ENCODE measurements around the gene BCL2A1. TPM values are rescaled to one million over a fixed set of nuclear protein-coding genes. Genes with fewer than 3 reads are reported as not detected.
"Not testable (repeated sequence)": the region's sequence is repeated elsewhere in the genome, so short reads cannot be mapped to it uniquely, and the experiment has no call there.

Gene BCL2A1
- total RNA-seq, 4 donors from 2014 or later, result 3.0 to 4.0 TPM; not detected in 2

DNA sequence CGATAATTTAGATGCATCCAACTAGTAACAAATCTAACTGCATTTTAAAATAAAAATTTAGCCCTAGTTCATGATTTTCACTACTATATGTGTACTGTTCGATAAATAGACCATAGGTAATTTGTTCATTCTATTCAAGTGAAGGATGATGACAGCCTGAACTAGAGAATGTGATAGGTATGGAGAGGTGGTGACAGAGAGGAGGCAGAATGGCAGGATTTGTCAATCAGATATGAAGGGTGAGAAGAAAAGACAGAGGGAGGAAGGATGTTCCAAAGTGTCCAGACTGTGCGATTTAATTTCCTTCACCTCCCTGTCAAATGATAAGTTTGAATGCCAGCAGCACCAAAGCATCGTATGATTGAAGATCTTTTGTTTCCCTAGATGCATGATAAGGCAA is 31.6 kb downstream of the BCL2A1 start:
- H3K9me3 ChIP-seq, result no peaks in the 10 kb centered on the region
- 79 to 94% methylated on average over 4 of the region's 4 CpGs for WGBS, 2 donors (ENCODE audit: low coverage in 1 of 2)
- in situ Hi-C loops (cut with MboI; ENCODE audit: low pct_ligation_motif_present in 1 of 4, low pct_unique_long_range_greater_than_20kb in 1 of 4, low sequenced_read_pairs in 3 of 4), result no loop called here

DNA sequence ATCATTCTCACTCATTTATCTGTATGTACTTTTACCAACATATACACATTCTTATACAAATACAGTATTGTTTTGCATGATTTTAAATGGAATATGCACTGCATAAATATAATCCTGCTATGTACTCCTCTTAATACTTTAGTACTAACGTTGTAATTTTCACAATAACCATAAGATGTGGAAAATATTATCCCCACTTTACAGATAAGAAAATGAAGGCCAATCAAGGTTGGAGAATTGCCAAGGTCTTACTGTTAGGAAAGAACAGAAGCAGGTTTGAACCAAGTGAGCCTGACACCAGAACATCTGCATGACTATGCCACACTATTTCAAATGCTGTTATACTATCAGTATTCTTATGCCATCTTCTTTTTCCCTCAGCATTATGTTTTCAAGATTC is 32.9 kb downstream of the BCL2A1 start:
- no peaks in the 10 kb centered on the region for H3K9me3 ChIP-seq
- no peaks in the 10 kb centered on the region for H3K36me3 ChIP-seq
- DNase-seq, result no peak
- no peaks in the 10 kb centered on the region for H3K27me3 ChIP-seq
- H3K4me3 ChIP-seq, result no peak overlapping the region
- no peaks in the 10 kb centered on the region for H3K4me1 ChIP-seq
- no peak overlapping the region for H3K27ac ChIP-seq
- no peak for TF ChIP-seq POLR2A (IDR thresholded peaks at IDR 0.05)
- WGBS, 2 donors (ENCODE audit: low coverage in 1 of 2), result 43 to 71% methylated on average over 1 of the region's 1 CpG
- in situ Hi-C loops (cut with MboI; ENCODE audit: low pct_ligation_motif_present in 1 of 4, low pct_unique_long_range_greater_than_20kb in 1 of 4, low sequenced_read_pairs in 3 of 4), result no loop called here
- intact Hi-C loops (cut with DNase I; ENCODE audit: low total_unique reads), result no loop called here

More for the DNA sequence above, 31.6 kb downstream of the BCL2A1 start:
- Histone ChIP-seq H3K27me3 (no peaks in the 10 kb centered on the region), H3K27ac (no peak overlapping the region), H3K36me3 (no peaks in the 10 kb centered on the region), H3K4me1 (no peaks in the 10 kb centered on the region), H3K4me3 (no peak overlapping the region)
- TF ChIP-seq, protein P1, sequence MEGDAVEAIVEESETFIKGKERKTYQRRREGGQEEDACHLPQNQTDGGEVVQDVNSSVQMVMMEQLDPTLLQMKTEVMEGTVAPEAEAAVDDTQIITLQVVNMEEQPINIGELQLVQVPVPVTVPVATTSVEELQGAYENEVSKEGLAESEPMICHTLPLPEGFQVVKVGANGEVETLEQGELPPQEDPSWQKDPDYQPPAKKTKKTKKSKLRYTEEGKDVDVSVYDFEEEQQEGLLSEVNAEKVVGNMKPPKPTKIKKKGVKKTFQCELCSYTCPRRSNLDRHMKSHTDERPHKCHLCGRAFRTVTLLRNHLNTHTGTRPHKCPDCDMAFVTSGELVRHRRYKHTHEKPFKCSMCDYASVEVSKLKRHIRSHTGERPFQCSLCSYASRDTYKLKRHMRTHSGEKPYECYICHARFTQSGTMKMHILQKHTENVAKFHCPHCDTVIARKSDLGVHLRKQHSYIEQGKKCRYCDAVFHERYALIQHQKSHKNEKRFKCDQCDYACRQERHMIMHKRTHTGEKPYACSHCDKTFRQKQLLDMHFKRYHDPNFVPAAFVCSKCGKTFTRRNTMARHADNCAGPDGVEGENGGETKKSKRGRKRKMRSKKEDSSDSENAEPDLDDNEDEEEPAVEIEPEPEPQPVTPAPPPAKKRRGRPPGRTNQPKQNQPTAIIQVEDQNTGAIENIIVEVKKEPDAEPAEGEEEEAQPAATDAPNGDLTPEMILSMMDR (IDR thresholded peaks at IDR 0.05), result no peak
- no peak for TF ChIP-seq POLR2AphosphoS5 (IDR thresholded peaks at IDR 0.05)
- intact Hi-C loops (cut with DNase I; ENCODE audit: low total_unique reads), result no loop called here
- DNase-seq, result no peak

DNA sequence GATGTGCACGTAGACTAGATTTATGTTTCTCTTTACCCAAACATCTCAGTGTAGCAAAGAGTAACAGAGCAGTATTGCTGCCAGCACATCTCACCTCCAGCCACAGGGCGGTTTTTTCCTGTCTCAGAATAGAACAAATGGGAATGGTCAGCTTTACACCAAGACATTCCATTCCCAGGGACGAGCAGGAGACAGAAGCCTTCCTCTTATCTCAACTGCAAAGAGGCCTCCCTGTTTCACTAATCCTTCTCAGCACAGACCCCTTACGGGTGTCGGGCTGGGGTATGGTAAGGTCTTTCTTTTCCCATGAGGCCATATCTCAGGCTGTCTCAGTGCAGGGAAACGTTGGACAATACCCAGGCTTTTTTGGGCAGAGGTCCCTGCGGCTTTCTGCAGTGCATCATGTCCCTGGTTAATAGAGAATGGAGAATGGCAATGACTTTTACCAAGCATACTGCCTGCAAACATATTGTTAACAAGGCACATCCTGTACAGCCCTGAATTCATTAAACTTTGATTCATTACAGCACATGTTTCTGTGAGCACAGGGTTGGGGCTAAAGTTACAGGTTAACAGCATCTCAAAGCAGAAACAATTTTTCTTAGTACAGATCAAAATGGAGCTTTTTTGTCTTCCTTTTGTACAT is 35.3 kb downstream of the BCL2A1 start:
- intact Hi-C loops (cut with DNase I; ENCODE audit: low total_unique reads); DNase-seq; in situ Hi-C loops (cut with MboI; ENCODE audit: low pct_ligation_motif_present in 1 of 4, low pct_unique_long_range_greater_than_20kb in 1 of 4, low sequenced_read_pairs in 3 of 4); H3K36me3 ChIP-seq; H3K4me3 ChIP-seq; H3K9me3 ChIP-seq; H3K27me3 ChIP-seq; H3K27ac ChIP-seq; H3K4me1 ChIP-seq: not testable (repeated sequence)
- whole genome bisulfite sequencing, 2 donors (ENCODE audit: low coverage in 1 of 2), result 61 to 67% methylated on average over 1 to 7 of the region's 7 CpGs

DNA sequence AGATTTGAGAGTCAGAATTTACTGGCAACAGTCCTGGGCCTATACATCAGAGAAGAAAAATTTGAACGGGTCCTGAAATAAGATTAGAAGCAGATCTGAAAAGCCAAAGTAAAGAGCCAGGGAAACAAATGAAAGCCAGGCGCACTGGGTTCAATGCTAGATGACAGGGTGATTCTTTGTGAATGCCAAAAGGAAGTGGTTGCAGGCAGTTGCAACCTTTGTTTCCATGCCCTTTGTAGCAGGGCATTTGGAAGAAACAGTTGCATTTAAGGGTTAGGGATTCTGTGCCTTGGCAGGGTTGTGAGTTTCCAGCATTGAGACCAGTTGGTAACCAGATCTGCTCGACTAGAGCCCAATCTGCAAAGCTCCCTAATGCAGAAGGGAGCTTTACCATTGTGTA is 37.8 kb downstream of the BCL2A1 start:
- in situ Hi-C loops (cut with MboI; ENCODE audit: low pct_ligation_motif_present in 1 of 4, low pct_unique_long_range_greater_than_20kb in 1 of 4, low sequenced_read_pairs in 3 of 4), result no loop called here
- no peaks in the 10 kb centered on the region for H3K9me3 ChIP-seq
- no peak overlapping the region for H3K27ac ChIP-seq
- H3K4me3 ChIP-seq, result no peak overlapping the region
- DNase-seq, result no peak
- WGBS, 2 donors (ENCODE audit: low coverage in 1 of 2), result 64 to 79% methylated on average over 2 to 3 of the region's 3 CpGs
- H3K36me3 ChIP-seq, result no peaks in the 10 kb centered on the region
- TF ChIP-seq, protein P1 (IDR thresholded peaks at IDR 0.05), result no peak
- no peak for TF ChIP-seq POLR2AphosphoS5 (IDR thresholded peaks at IDR 0.05)
- no peak for TF ChIP-seq POLR2A (IDR thresholded peaks at IDR 0.05)
- TF ChIP-seq EP300 (IDR thresholded peaks at IDR 0.05; ENCODE audit: low read depth), result no peak
- peaks cover 7% of the 10 kb centered on the region for H3K27me3 ChIP-seq
- no peaks in the 10 kb centered on the region for H3K4me1 ChIP-seq
- intact Hi-C loops (cut with DNase I; ENCODE audit: low total_unique reads), result no loop called here

DNA sequence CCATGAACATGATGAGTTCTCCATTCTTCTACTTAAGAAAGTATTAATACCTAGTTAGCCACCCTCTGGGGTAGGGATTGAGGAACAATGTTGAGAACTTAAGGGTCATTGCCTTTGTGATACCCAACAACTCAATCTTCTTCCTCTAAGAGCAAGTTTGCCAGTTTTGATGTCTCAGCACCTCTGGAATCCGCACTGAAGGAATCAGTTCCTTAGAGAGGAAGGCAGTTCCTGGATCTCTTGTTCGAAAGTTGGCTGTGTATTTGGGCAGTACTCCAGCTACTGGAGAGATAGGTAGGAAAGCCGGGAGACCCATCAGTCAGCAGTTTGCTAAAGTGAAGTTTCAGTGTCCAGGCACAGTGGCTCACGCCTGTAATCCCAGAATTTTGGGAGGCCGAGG is 38.5 kb downstream of the BCL2A1 start:
- H3K4me1 ChIP-seq, result no peaks in the 10 kb centered on the region
- intact Hi-C loops (cut with DNase I; ENCODE audit: low total_unique reads) (no loop called here), in situ Hi-C loops (cut with MboI; ENCODE audit: low pct_ligation_motif_present in 1 of 4, low pct_unique_long_range_greater_than_20kb in 1 of 4, low sequenced_read_pairs in 3 of 4) (no loop called here)
- TF ChIP-seq POLR2A (IDR thresholded peaks at IDR 0.05) (no peak), EP300 (IDR thresholded peaks at IDR 0.05; ENCODE audit: low read depth) (no peak), POLR2AphosphoS5 (IDR thresholded peaks at IDR 0.05) (no peak)
- TF ChIP-seq, protein P1 (IDR thresholded peaks at IDR 0.05), result no peak
- DNase-seq, result no peak
- H3K9me3 ChIP-seq, result no peaks in the 10 kb centered on the region
- 80 to 90% methylated on average over 2 to 5 of the region's 5 CpGs for WGBS, 2 donors (ENCODE audit: low coverage in 1 of 2)
- H3K4me3 ChIP-seq, result no peak overlapping the region
- peaks cover 7% of the 10 kb centered on the region for H3K27me3 ChIP-seq
- no peak overlapping the region for H3K27ac ChIP-seq
- no peaks in the 10 kb centered on the region for H3K36me3 ChIP-seq
